ENCODE measurements around the gene ANKRD13B.

Gene ANKRD13B

DNA sequence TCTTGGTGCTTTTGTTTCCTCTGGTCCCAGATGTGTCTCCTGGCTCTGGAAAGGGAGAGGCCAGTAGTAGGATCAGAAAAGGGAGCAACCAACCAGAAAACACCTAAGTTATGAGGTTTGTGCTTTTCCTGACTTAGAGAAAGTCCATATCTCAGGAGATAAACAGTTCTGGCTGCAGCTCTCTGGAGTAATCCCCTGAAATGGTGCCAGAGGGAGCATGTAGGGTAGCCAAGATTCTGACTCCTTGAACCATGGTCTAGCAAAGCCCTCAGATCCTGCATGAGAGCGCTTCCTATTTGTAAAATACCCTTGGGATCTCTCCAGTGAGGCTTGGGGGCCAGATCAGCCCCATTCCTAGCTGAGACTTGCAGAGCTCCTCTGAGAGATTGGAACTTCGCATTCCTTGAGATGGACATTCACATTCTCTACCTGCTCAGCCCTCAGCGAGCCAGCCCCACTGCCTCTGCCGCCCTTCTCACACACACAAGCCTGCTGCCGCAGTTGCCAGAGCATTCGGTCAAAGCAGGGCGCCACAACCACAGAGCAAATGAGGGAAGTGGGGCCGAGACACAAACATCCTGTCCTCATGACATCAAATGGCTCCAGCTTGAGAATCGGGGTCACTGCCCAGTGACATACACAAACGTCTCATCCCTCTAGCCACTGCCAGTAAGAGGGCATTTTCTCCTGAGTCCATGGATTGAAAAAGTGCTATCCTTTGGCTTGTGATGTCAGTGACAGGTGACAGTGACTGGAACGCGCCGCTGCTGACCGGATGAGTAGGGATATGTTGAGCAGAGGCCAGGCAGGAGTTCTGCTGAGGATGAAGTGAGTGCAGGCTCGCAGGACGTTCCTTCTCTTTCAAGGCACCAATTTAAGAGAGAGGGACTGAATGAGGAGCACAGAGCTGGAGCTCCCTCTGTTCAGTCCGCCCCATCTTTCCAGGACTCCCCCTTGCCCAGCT is 31.1 kb upstream of the ANKRD13B start:
- no peak for DNase-seq
- Histone ChIP-seq H3K4me3 (ENCODE audit: low read depth, low read length) (no peak overlapping the region), H3K27me3 (ENCODE audit: insufficient read depth, low read depth, severe bottlenecking) (no peaks in the 10 kb centered on the region), H3K36me3 (peaks cover 3% of the 10 kb centered on the region; the same call in 1 of the 2 replicates), H3K9me3 (ENCODE audit: severe bottlenecking) (no peaks in the 10 kb centered on the region), H3K27ac (peak overlapping the region; percentile 60; the same call in 1 of the 2 replicates)
- no peak for TF ChIP-seq CTCF (IDR thresholded peaks at IDR 0.05; ENCODE audit: low read depth, low read length)

DNA sequence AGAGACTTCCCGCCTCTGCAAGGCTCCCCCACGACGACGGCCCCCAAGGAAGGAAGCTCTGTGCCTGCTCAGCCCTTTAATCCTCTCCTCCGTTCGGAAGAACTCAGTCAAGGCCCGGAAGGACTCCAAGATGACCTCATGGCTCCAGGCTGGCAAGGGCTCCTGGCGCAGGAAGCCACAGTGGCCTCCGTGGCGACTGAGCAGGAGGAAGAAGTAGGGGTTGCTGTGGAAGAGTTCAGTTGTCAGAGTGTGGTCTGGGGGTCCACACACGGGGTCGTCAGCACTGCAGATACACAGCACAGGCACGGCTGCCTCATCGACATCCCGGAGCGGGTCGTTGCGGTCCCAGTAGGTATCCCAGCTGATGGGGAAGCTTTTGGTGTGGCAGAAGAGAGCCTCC is 30.3 kb upstream of the ANKRD13B start:
- no peaks in the 10 kb centered on the region for H3K9me3 ChIP-seq (ENCODE audit: severe bottlenecking)

GRCh38 chr17:29563816-29564215 is 29.1 kb upstream of the ANKRD13B start:
- Histone ChIP-seq H3K27me3 (ENCODE audit: insufficient read depth, low read depth, severe bottlenecking) (no peaks in the 10 kb centered on the region), H3K27ac (no peak overlapping the region), H3K4me3 (ENCODE audit: low read depth, low read length) (no peak overlapping the region), H3K9me3 (ENCODE audit: severe bottlenecking) (no peaks in the 10 kb centered on the region), H3K36me3 (peaks cover 3% of the 10 kb centered on the region; the same call in 1 of the 2 replicates)
- no peak for DNase-seq
- no peak for TF ChIP-seq CTCF (IDR thresholded peaks at IDR 0.05; ENCODE audit: low read depth, low read length)

More for the DNA sequence above, 30.3 kb upstream of the ANKRD13B start:
- Histone ChIP-seq H3K36me3 (peaks cover 3% of the 10 kb centered on the region; the same call in 1 of the 2 replicates), H3K4me3 (ENCODE audit: low read depth, low read length) (no peak overlapping the region), H3K27me3 (ENCODE audit: insufficient read depth, low read depth, severe bottlenecking) (no peaks in the 10 kb centered on the region), H3K27ac (no peak overlapping the region)
- no peak for TF ChIP-seq CTCF (IDR thresholded peaks at IDR 0.05; ENCODE audit: low read depth, low read length)
- DNase-seq: no peak

- peak; percentile 72 for DNase-seq
- Histone ChIP-seq H3K9me3 (ENCODE audit: severe bottlenecking) (no peaks in the 10 kb centered on the region), H3K27ac (peak overlapping the region; percentile 68), H3K27me3 (ENCODE audit: insufficient read depth, low read depth, severe bottlenecking) (no peaks in the 10 kb centered on the region), H3K36me3 (peaks cover 3% of the 10 kb centered on the region; the same call in 1 of the 2 replicates), H3K4me3 (ENCODE audit: low read depth, low read length) (peak overlapping the region; percentile 56)
- peak; percentile 31; the same call in 1 of the 2 replicates for TF ChIP-seq CTCF (IDR thresholded peaks at IDR 0.05; ENCODE audit: low read depth, low read length)
Measured at GRCh38 chr17:29565643-29566472, 27.1 kb upstream of the ANKRD13B start.

GRCh38 chr17:29566473-29567303 is 26.2 kb upstream of the ANKRD13B start, which contains the start of gene ABHD15:
ABHD15 (minus strand) TSS chr17:29567037; CDS start chr17:29566966, 71 bp downstream.
- DNase-seq: peak; percentile 64
- peaks cover 6% of the 10 kb centered on the region for H3K36me3 ChIP-seq
- H3K9me3 ChIP-seq (ENCODE audit: severe bottlenecking): no peaks in the 10 kb centered on the region
- H3K4me3 ChIP-seq (ENCODE audit: low read depth, low read length): peak within 1 kb of the TSS; percentile 56
- H3K27ac ChIP-seq: peak within 1 kb of the TSS; percentile 72
- no peaks in the 10 kb centered on the region for H3K27me3 ChIP-seq (ENCODE audit: insufficient read depth, low read depth, severe bottlenecking)
- no peak for TF ChIP-seq CTCF (IDR thresholded peaks at IDR 0.05; ENCODE audit: low read depth, low read length)
